Stimulated activated memory B cell treated with anti-CD40 and anti-IgM and Interleukin-4, amounts not matched to agents 10 μg/mL and 1 μg/mL and 100 μg/mL, for 72 hours (primary cell): ENCODE measurements around the gene NAV2.

Source experiments
- ATAC-seq: fragments of 150-1000 bp; cut with Tn5 transposase; 2 replicates; pipeline ENCODE4 v1.10.0; 2021
- H3K27ac Mint-ChIP-seq: one replicate; pipeline ENCODE4 v1.8.0; 2022; ENCODE audit warnings: mild to moderate bottlenecking, mixed read lengths
- H3K27me3 Mint-ChIP-seq: one replicate; pipeline ENCODE4 v1.8.0; 2022; ENCODE audit warnings: mixed read lengths
- H3K36me3 Mint-ChIP-seq: one replicate; pipeline ENCODE4 v1.8.0; 2022; ENCODE audit warnings: mixed read lengths
- H3K4me1 Mint-ChIP-seq: one replicate; pipeline ENCODE4 v1.8.0; 2022; ENCODE audit warnings: mixed read lengths
- H3K4me3 Mint-ChIP-seq: one replicate; pipeline ENCODE4 v1.8.0; 2022; ENCODE audit warnings: mild to moderate bottlenecking, moderate library complexity, mixed read lengths
- H3K9me3 Mint-ChIP-seq: one replicate; pipeline ENCODE4 v1.8.0; 2022; ENCODE audit warnings: mixed read lengths

Gene NAV2

GRCh38 chr11:19979519-19979845, 266.8 kb downstream of the NAV2 start:
- H3K36me3 Mint-ChIP-seq: no peaks in the 10 kb centered on the region
- peak overlapping the region; percentile 13 for H3K27ac Mint-ChIP-seq
- H3K4me3 Mint-ChIP-seq: peak overlapping the region; percentile 34
- ATAC-seq: peak; percentile 87
- H3K9me3 Mint-ChIP-seq: no peaks in the 10 kb centered on the region
- H3K27me3 Mint-ChIP-seq: peaks cover 39% of the 10 kb centered on the region
- H3K4me1 Mint-ChIP-seq: peaks cover 30% of the 10 kb centered on the region

DNA sequence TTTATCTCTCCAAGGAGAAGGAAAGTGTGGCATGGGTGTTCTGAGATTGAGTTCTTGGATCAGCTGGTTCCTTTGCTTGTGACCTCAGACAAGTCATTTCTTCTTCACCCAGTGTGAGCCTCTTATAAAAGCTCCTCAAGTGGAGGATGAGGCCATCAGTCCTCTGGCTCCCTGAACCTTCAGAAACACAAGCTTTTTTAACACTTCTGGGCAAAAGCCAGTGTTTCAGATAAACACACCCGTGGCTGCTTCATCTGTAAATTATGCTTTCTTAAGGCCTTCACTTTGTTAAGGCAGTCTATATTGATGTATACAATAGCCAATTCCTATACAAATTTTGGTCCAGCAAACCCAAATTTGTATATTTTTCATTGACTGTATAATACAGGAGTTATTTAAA, 267.8 kb downstream of the NAV2 start:
- no peaks in the 10 kb centered on the region for H3K9me3 Mint-ChIP-seq
- H3K27me3 Mint-ChIP-seq: peaks cover 42% of the 10 kb centered on the region
- peaks cover 35% of the 10 kb centered on the region for H3K4me1 Mint-ChIP-seq
- H3K36me3 Mint-ChIP-seq: no peaks in the 10 kb centered on the region
- ATAC-seq: no peak
- H3K4me3 Mint-ChIP-seq: no peak overlapping the region
- H3K27ac Mint-ChIP-seq: no peak overlapping the region

DNA sequence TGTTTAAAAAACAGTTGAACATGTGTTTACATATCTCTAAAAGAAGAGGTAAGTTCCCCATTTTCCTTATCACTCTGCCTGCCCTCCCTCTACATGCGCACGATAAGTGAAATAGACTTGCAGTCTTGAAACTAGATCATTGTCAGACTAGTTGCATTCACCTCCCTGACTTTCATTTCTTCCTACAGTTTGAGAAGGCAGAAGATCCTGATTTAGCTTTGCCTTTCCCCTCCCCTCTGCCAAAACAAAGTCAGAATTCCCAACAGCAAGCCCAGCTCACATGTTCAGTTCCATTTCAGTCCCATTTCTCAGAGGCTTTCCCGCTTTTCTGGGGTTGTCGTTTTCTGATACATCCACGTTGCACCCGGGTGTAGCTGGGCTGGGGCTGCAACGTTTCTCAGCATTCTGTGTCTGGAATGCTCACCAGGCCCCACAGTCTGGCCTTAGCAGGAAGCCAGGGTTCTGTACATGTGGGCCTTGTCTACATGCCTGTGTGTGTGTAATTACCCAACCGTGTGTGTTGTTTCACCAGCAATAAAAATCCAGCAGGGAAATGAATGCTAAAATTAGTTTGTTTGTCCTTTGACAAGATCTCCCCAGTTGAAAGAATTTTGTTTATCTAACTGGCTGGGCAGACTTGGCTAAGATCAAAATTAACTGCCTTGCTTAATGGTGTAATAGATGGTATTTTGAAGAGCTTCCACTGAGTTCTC, 268.5 kb downstream of the NAV2 start:
- Mint-ChIP-seq H3K27me3 (peaks cover 42% of the 10 kb centered on the region), H3K27ac (no peak overlapping the region), H3K36me3 (no peaks in the 10 kb centered on the region), H3K4me3 (no peak overlapping the region), H3K4me1 (peaks cover 35% of the 10 kb centered on the region), H3K9me3 (no peaks in the 10 kb centered on the region)
- no peak for ATAC-seq

DNA sequence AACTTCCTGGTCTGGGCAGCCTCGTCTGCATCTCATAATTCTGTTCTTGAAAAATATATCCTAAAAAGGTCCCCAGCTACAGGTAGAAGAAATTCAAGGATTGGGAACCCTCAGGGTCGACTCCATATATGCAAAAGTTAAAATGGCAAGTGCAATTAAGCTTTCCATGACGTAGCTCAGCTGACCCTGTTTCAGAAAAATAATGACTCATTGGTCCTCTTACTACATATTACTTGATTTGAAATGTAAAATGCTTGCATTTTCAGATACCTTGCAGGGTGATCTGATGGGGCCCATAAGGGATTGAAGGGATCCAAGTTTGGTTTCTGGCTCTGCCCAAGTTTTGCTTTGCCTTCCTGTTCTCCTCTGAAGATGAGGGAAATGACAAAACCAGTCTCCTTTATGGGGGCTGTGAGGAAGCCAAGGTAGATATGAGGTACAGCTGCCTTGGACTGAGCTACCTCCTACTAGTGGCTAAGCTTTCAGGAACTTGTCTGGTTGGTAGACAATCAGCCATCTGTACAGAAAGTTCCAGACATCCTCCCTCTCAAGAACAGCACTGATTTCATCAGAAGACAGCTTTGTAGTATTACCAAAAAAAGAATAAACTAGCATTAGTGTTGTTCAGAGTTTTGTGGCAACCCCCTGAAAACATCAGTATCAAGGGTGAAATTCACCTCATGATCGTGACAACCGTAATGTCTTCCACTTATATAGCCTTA, 270.3 kb downstream of the NAV2 start:
- no peak for ATAC-seq
- no peak overlapping the region for H3K4me3 Mint-ChIP-seq
- no peak overlapping the region for H3K27ac Mint-ChIP-seq
- H3K36me3 Mint-ChIP-seq: no peaks in the 10 kb centered on the region
- no peaks in the 10 kb centered on the region for H3K9me3 Mint-ChIP-seq
- H3K4me1 Mint-ChIP-seq: peaks cover 35% of the 10 kb centered on the region
- H3K27me3 Mint-ChIP-seq: peaks cover 28% of the 10 kb centered on the region

GRCh38 chr11:19984048-19984742, 271.6 kb downstream of the NAV2 start:
- Mint-ChIP-seq H3K27ac (no peak overlapping the region), H3K9me3 (no peaks in the 10 kb centered on the region), H3K4me1 (peaks cover 25% of the 10 kb centered on the region), H3K4me3 (no peak overlapping the region), H3K36me3 (no peaks in the 10 kb centered on the region), H3K27me3 (peaks cover 28% of the 10 kb centered on the region)
- ATAC-seq: peak; percentile 84

DNA sequence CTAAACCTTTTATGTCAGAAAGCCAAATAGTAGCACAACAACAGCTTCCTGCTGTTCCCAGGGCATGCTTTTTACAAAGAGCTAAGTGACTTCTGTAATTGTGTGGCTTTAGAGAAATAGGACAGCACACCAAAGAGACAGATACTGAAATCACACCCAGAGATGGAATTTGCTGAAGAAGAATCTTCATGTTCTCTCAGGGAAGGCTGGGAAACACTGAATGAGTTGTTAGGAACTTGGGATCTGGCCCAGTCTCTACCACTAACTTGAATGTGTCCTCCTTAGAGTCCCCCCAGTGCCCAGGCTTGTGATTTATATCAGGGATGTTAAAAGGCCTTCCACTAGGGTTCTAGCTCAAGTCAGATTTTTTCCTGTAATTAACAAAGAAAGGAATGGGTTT, 272.5 kb downstream of the NAV2 start:
- Mint-ChIP-seq H3K27ac (no peak overlapping the region), H3K4me3 (no peak overlapping the region), H3K36me3 (no peaks in the 10 kb centered on the region), H3K27me3 (peaks cover 28% of the 10 kb centered on the region), H3K9me3 (no peaks in the 10 kb centered on the region), H3K4me1 (peaks cover 16% of the 10 kb centered on the region)
- no peak for ATAC-seq

- H3K27ac Mint-ChIP-seq: no peak overlapping the region
- no peak overlapping the region for H3K4me3 Mint-ChIP-seq
- no peaks in the 10 kb centered on the region for H3K9me3 Mint-ChIP-seq
- H3K36me3 Mint-ChIP-seq: no peaks in the 10 kb centered on the region
- H3K27me3 Mint-ChIP-seq: peaks cover 21% of the 10 kb centered on the region
- peaks cover 15% of the 10 kb centered on the region for H3K4me1 Mint-ChIP-seq
- ATAC-seq: no peak
Measured at GRCh38 chr11:19987331-19987801, 274.7 kb downstream of the NAV2 start.

GRCh38 chr11:19988598-19988997, 276.0 kb downstream of the NAV2 start:
- no peak overlapping the region for H3K27ac Mint-ChIP-seq
- H3K4me3 Mint-ChIP-seq: no peak overlapping the region
- H3K4me1 Mint-ChIP-seq: peaks cover 14% of the 10 kb centered on the region
- H3K27me3 Mint-ChIP-seq: peaks cover 16% of the 10 kb centered on the region
- H3K36me3 Mint-ChIP-seq: no peaks in the 10 kb centered on the region
- no peak for ATAC-seq
- H3K9me3 Mint-ChIP-seq: no peaks in the 10 kb centered on the region

DNA sequence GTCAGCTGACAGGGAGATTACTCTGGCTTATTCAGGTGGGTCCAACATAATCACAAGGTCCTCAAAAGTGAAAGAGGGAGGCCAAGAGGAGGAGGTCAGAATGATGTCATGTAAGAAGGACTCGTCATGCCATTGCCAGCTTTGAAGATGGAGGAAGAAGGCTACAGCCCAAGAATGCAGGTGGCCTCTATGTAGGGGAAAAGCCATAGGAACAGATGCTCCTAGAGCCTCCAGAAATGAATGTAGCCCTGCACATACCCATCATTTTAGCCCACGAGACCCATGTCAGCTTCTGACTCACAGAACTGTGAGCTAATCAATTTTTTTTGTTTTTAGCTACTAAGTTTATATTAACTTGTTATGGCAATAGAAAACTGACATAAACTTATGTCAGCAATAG, 276.6 kb downstream of the NAV2 start:
- Mint-ChIP-seq H3K4me3 (no peak overlapping the region), H3K9me3 (no peaks in the 10 kb centered on the region), H3K27ac (no peak overlapping the region), H3K36me3 (no peaks in the 10 kb centered on the region), H3K4me1 (peaks cover 8% of the 10 kb centered on the region), H3K27me3 (peaks cover 10% of the 10 kb centered on the region)
- no peak for ATAC-seq

- Mint-ChIP-seq H3K27ac (no peak overlapping the region), H3K4me3 (no peak overlapping the region), H3K4me1 (no peaks in the 10 kb centered on the region), H3K36me3 (no peaks in the 10 kb centered on the region), H3K9me3 (no peaks in the 10 kb centered on the region), H3K27me3 (peaks cover 10% of the 10 kb centered on the region)
- ATAC-seq: no peak
Measured at GRCh38 chr11:19992162-19992561, 279.5 kb downstream of the NAV2 start.

GRCh38 chr11:19992998-19993397, 280.4 kb downstream of the NAV2 start:
- Mint-ChIP-seq H3K27ac (no peak overlapping the region), H3K9me3 (no peaks in the 10 kb centered on the region), H3K4me3 (no peak overlapping the region), H3K27me3 (peaks cover 12% of the 10 kb centered on the region), H3K4me1 (no peaks in the 10 kb centered on the region), H3K36me3 (no peaks in the 10 kb centered on the region)
- ATAC-seq: no peak

GRCh38 chr11:19994672-19995071, 282.0 kb downstream of the NAV2 start:
- no peaks in the 10 kb centered on the region for H3K9me3 Mint-ChIP-seq
- H3K4me1 Mint-ChIP-seq: no peaks in the 10 kb centered on the region
- H3K27me3 Mint-ChIP-seq: peaks cover 23% of the 10 kb centered on the region
- no peaks in the 10 kb centered on the region for H3K36me3 Mint-ChIP-seq
- H3K4me3 Mint-ChIP-seq: no peak overlapping the region
- ATAC-seq: no peak
- H3K27ac Mint-ChIP-seq: no peak overlapping the region

DNA sequence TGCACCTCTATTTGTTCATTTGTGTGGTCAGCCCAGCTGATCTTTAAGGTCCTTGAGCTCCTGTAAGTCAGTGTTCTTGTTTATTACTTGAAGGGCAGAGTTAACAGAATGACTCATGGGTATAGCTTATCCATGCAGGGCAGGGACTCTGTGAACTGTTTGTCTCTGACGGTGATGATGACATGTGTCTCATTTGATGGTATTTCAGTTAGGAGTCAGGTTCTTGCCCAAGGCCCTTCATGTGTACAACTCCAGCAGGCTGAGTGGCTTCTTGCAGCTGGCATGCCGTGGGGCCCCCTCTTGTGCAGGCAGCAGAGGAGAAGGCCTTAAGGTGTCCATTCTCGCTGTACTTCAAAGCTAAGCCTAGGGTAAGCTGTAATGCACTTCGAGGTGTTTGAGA, 282.5 kb downstream of the NAV2 start:
- H3K27ac Mint-ChIP-seq: no peak overlapping the region
- no peak overlapping the region for H3K4me3 Mint-ChIP-seq
- H3K27me3 Mint-ChIP-seq: peaks cover 23% of the 10 kb centered on the region
- H3K36me3 Mint-ChIP-seq: no peaks in the 10 kb centered on the region
- no peaks in the 10 kb centered on the region for H3K9me3 Mint-ChIP-seq
- no peaks in the 10 kb centered on the region for H3K4me1 Mint-ChIP-seq
- ATAC-seq: no peak

DNA sequence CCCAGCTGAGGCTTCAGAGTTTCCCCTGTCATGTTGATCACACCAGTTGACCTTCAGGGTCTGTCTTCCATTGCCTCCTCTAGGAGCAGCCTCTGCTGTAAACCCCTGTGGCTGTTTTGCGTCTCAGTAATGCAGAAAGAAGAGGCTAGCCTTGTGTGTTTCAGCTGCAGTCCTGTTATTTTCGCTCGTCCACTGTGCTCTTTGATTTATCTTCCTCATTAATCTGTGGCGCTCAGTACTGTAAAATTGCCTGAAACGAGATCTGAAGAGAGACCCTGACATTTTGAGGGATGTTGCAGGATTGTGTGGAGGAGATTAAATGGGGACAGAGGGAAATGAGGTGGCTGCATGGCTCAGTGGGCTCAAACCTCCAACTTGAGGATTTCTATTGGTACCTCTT, 283.9 kb downstream of the NAV2 start:
- no peak for ATAC-seq
- no peak overlapping the region for H3K27ac Mint-ChIP-seq
- peaks cover 29% of the 10 kb centered on the region for H3K27me3 Mint-ChIP-seq
- no peaks in the 10 kb centered on the region for H3K9me3 Mint-ChIP-seq
- H3K4me3 Mint-ChIP-seq: no peak overlapping the region
- no peaks in the 10 kb centered on the region for H3K36me3 Mint-ChIP-seq
- H3K4me1 Mint-ChIP-seq: no peaks in the 10 kb centered on the region

GRCh38 chr11:20000022-20000350, 287.3 kb downstream of the NAV2 start:
- no peaks in the 10 kb centered on the region for H3K4me1 Mint-ChIP-seq
- ATAC-seq: no peak
- H3K27ac Mint-ChIP-seq: no peak overlapping the region
- H3K27me3 Mint-ChIP-seq: peaks cover 37% of the 10 kb centered on the region
- H3K4me3 Mint-ChIP-seq: no peak overlapping the region
- H3K36me3 Mint-ChIP-seq: no peaks in the 10 kb centered on the region
- no peaks in the 10 kb centered on the region for H3K9me3 Mint-ChIP-seq
